SK-N-SH treated with all-trans-retinoic acid at 6 μM for 48 hours (cell line): ENCODE results near the gene LTBP2.

Source experiments
- ATAC-seq: fragments of 200-7000 bp; cut with Tn5 transposase; 3 replicates; pipeline ENCODE4 v1.9.1; 2020; ENCODE audit warnings: mild to moderate bottlenecking, moderate library complexity
- ARNTL ChIP-seq: fragments of 450-650 bp; formaldehyde crosslinking; IDR thresholded peaks from 2 replicates; pipeline ENCODE4 v1.5.0; 2020; ENCODE audit warnings: low read depth, mild to moderate bottlenecking, moderate library complexity, borderline replicate concordance
- BACH2 ChIP-seq: fragments of 250-450 bp; sonication (Bioruptor Pico); IDR thresholded peaks from 2 replicates; pipeline ENCODE4 v1.9.0; 2021; ENCODE audit warnings: mild to moderate bottlenecking, borderline replicate concordance
- CREB5 ChIP-seq: fragments of 250-450 bp; sonication (Bioruptor Pico); IDR thresholded peaks from 2 replicates; pipeline ENCODE4 v1.5.1; 2020; ENCODE audit warnings: low read depth, mild to moderate bottlenecking, moderate library complexity
- CSRNP3 ChIP-seq: fragments of 250-450 bp; sonication (Bioruptor Pico); IDR thresholded peaks from 2 replicates; pipeline ENCODE4 v1.5.1; 2021; ENCODE audit warnings: mild to moderate bottlenecking, moderate library complexity
- ESRRG ChIP-seq: fragments of 250-450 bp; sonication (Bioruptor Pico); IDR thresholded peaks from 2 replicates; pipeline ENCODE4 v1.6.1; 2021; ENCODE audit warnings: mild to moderate bottlenecking
- ISL1 ChIP-seq: fragments of 250-450 bp; sonication (Bioruptor Pico); IDR thresholded peaks from 2 replicates; pipeline ENCODE4 v2.1.2; 2022; ENCODE audit warnings: mild to moderate bottlenecking, moderate library complexity
- OSR1 ChIP-seq: fragments of 250-450 bp; sonication (Bioruptor Pico); IDR thresholded peaks from 2 replicates; pipeline ENCODE4 v1.8.0; 2022; ENCODE audit warnings: moderate library complexity, mild to moderate bottlenecking, inconsistent platforms
- PATZ1 ChIP-seq: fragments of 250-450 bp; sonication (Bioruptor Pico); IDR thresholded peaks from 2 replicates; pipeline ENCODE4 v1.8.0; 2020; ENCODE audit warnings: mild to moderate bottlenecking, moderate library complexity, borderline replicate concordance
- PPARA ChIP-seq: fragments of 250-450 bp; sonication (Bioruptor Pico); IDR thresholded peaks from 2 replicates; pipeline ENCODE4 v1.5.0; 2020; ENCODE audit warnings: mild to moderate bottlenecking, borderline replicate concordance
- RARB ChIP-seq: fragments of 250-450 bp; sonication (Bioruptor Pico); IDR thresholded peaks from 2 replicates; pipeline ENCODE4 v1.8.0; 2021; ENCODE audit warnings: mild to moderate bottlenecking, moderate library complexity
- SNAI2 ChIP-seq: fragments of 250-450 bp; sonication (Bioruptor Pico); IDR thresholded peaks from 2 replicates; pipeline ENCODE4 v1.5.0; 2020; ENCODE audit warnings: mild to moderate bottlenecking, moderate library complexity
- TCF4 ChIP-seq: fragments of 250-450 bp; sonication (Bioruptor Pico); IDR thresholded peaks from 2 replicates; pipeline ENCODE4 v1.8.0; 2021; ENCODE audit warnings: mild to moderate bottlenecking, moderate library complexity, borderline replicate concordance
- TOX ChIP-seq: fragments of 250-450 bp; sonication (Bioruptor Pico); IDR thresholded peaks from 2 replicates; pipeline ENCODE4 v1.8.0; 2021; ENCODE audit warnings: mild to moderate bottlenecking, moderate library complexity, borderline replicate concordance
- TSHZ2 ChIP-seq: fragments of 250-450 bp; sonication (Bioruptor Pico); IDR thresholded peaks from 2 replicates; pipeline ENCODE4 v1.5.0; 2020; ENCODE audit warnings: mild to moderate bottlenecking, moderate library complexity
- ZFP3 ChIP-seq: fragments of 250-450 bp; sonication (Bioruptor Pico); IDR thresholded peaks from 2 replicates; pipeline ENCODE4 v1.5.0; 2020; ENCODE audit warnings: mild to moderate bottlenecking, moderate library complexity
- ZFP30 ChIP-seq: fragments of 450-650 bp; formaldehyde crosslinking; IDR thresholded peaks from 2 replicates; pipeline ENCODE4 v1.5.0; 2022; ENCODE audit warnings: mild to moderate bottlenecking, moderate library complexity
- ZNF70 ChIP-seq: fragments of 450-650 bp; formaldehyde crosslinking; IDR thresholded peaks from 2 replicates; pipeline ENCODE4 v1.5.0; 2020; ENCODE audit warnings: mild to moderate bottlenecking, moderate library complexity
- ZNF8 ChIP-seq: fragments of 450-650 bp; formaldehyde crosslinking; IDR thresholded peaks from 2 replicates; pipeline ENCODE4 v1.5.0; 2020; ENCODE audit warnings: mild to moderate bottlenecking, moderate library complexity

Gene LTBP2

GRCh38 chr14:74645756-74646470 is 33.9 kb upstream of the LTBP2 start:
- ATAC-seq = no peak
- no peak for TF ChIP-seq SNAI2 (CRISPR knock-in tag)
- no peak for TF ChIP-seq ZFP3 (CRISPR knock-in tag)
- no peak for TF ChIP-seq ISL1 (CRISPR knock-in tag)
- no peak for TF ChIP-seq TSHZ2 (CRISPR knock-in tag)
- TF ChIP-seq RARB (CRISPR knock-in tag) = no peak
- no peak for TF ChIP-seq TOX (CRISPR knock-in tag)
- no peak for TF ChIP-seq BACH2 (CRISPR knock-in tag)
- TF ChIP-seq ESRRG = no peak
- TF ChIP-seq CREB5 = no peak
- no peak for TF ChIP-seq TCF4
- TF ChIP-seq, all 23 proteins: peak for 0

GRCh38 chr14:74645244-74645643 is 33.2 kb upstream of the LTBP2 start:
- no peak for ATAC-seq
- no peak for TF ChIP-seq ESRRG
- no peak for TF ChIP-seq ARNTL (CRISPR knock-in tag)
- TF ChIP-seq PPARA = no peak
- TF ChIP-seq ZNF70 (CRISPR knock-in tag) = no peak
- no peak for TF ChIP-seq ISL1 (CRISPR knock-in tag)
- no peak for TF ChIP-seq RARB (CRISPR knock-in tag)

GRCh38 chr14:74641601-74642391 is 29.8 kb upstream of the LTBP2 start:
- TF ChIP-seq OSR1 (CRISPR knock-in tag) = no peak
- TF ChIP-seq ARNTL (CRISPR knock-in tag) = no peak
- TF ChIP-seq ZNF8 (CRISPR knock-in tag) = no peak
- no peak for TF ChIP-seq CREB5
- no peak for TF ChIP-seq ZFP30
- no peak for TF ChIP-seq BACH2 (CRISPR knock-in tag)
- TF ChIP-seq ESRRG = no peak
- TF ChIP-seq CSRNP3 (CRISPR knock-in tag) = no peak
- no peak for ATAC-seq

GRCh38 chr14:74638966-74639365 is 26.9 kb upstream of the LTBP2 start:
- TF ChIP-seq BACH2 (CRISPR knock-in tag) (no peak), PATZ1 (CRISPR knock-in tag) (no peak), ZNF70 (CRISPR knock-in tag) (no peak), RARB (CRISPR knock-in tag) (no peak)
- ATAC-seq = no peak
